WTC11 (cell line): ENCODE data around the gene UAP1L1. TPM values are rescaled to one million over a fixed set of nuclear protein-coding genes. Genes with fewer than 3 reads are reported as not detected.

Experiments
- ATAC-seq: fragments of 200-7000 bp; cut with Tn5 transposase; 2 replicates; pipeline ENCODE4 v1.10.0; 2021; ENCODE audit warnings: mild to moderate bottlenecking, moderate library complexity
- CTCF ChIA-PET: fragments of 300-600 bp; sonication (Branson Sonifier 250); formaldehyde crosslinking; loops from one replicate; lab custom pipeline; 2021; ENCODE audit warnings: antibody characterized with exemption; lab: Charles Lee
- POLR2A ChIA-PET: fragments of 350-600 bp; sonication (Branson Sonifier 250); formaldehyde crosslinking; loops from one replicate; lab custom pipeline; 2021; ENCODE audit warnings: antibody characterized with exemption; lab: Charles Lee
- DNase-seq: peaks from one replicate; pipeline ENCODE4 v3.0.0; 2021; ENCODE audit warnings: low spot score
- H3K27ac Mint-ChIP-seq: 2 replicates; pipeline ENCODE4 v1.8.0; 2021; ENCODE audit warnings: mixed read lengths
- H3K27me3 Mint-ChIP-seq: 2 replicates; pipeline ENCODE4 v1.8.0; 2021; ENCODE audit warnings: low read depth, mild to moderate bottlenecking, moderate library complexity, mixed read lengths
- H3K36me3 Mint-ChIP-seq: 2 replicates; pipeline ENCODE4 v1.8.0; 2021; ENCODE audit warnings: mixed read lengths
- H3K4me1 Mint-ChIP-seq: 2 replicates; pipeline ENCODE4 v1.8.0; 2022; ENCODE audit warnings: mixed read lengths
- H3K4me3 Mint-ChIP-seq: 2 replicates; pipeline ENCODE4 v1.8.0; 2021; ENCODE audit warnings: mild to moderate bottlenecking, moderate library complexity, mixed read lengths
- H3K9me3 Mint-ChIP-seq: 2 replicates; pipeline ENCODE4 v1.8.0; 2021; ENCODE audit warnings: mixed read lengths
- CTCF ChIP-seq: fragments of 200-600 bp; IDR thresholded peaks from 2 replicates; pipeline ENCODE4 v1.8.0; 2022; ENCODE audit warnings: antibody characterized with exemption
- FOXK1 ChIP-seq: sonication (generic); formaldehyde crosslinking; IDR thresholded peaks from 2 replicates; pipeline ENCODE4 v1.8.0; 2022; ENCODE audit warnings: mild to moderate bottlenecking, moderate library complexity, missing genetic modification reagents
- FOXP4 ChIP-seq: sonication (generic); formaldehyde crosslinking; IDR thresholded peaks from 2 replicates; pipeline ENCODE4 v1.8.0; 2022; ENCODE audit warnings: mild to moderate bottlenecking, missing genetic modification reagents
- HMGXB4 ChIP-seq: sonication (generic); formaldehyde crosslinking; IDR thresholded peaks from 2 replicates; pipeline ENCODE4 v1.8.1; 2023; ENCODE audit warnings: mild to moderate bottlenecking, moderate library complexity, missing genetic modification reagents
- MAX ChIP-seq: sonication (generic); formaldehyde crosslinking; IDR thresholded peaks from 2 replicates; pipeline ENCODE4 v1.8.0; 2022; ENCODE audit warnings: mild to moderate bottlenecking, missing genetic modification reagents
- NR2C2 ChIP-seq: sonication (generic); formaldehyde crosslinking; IDR thresholded peaks from 2 replicates; pipeline ENCODE4 v1.8.0; 2022; ENCODE audit warnings: mild to moderate bottlenecking, missing genetic modification reagents
- NR3C1 ChIP-seq: sonication (generic); formaldehyde crosslinking; conservative IDR thresholded peaks from 2 replicates; pipeline ENCODE4 v1.8.1; 2023; ENCODE audit warnings: low read depth, mild to moderate bottlenecking, missing genetic modification reagents
- SMAD4 ChIP-seq: sonication (generic); formaldehyde crosslinking; IDR thresholded peaks from 2 replicates; pipeline ENCODE4 v1.8.0; 2022; ENCODE audit warnings: mild to moderate bottlenecking, missing genetic modification reagents
- ZNF138 ChIP-seq: sonication (generic); formaldehyde crosslinking; conservative IDR thresholded peaks from 2 replicates; pipeline ENCODE4 v1.8.1; 2022; ENCODE audit warnings: mild to moderate bottlenecking, moderate library complexity, missing genetic modification reagents
- ZNF263 ChIP-seq: sonication (generic); formaldehyde crosslinking; IDR thresholded peaks from 2 replicates; pipeline ENCODE4 v1.8.1; 2022; ENCODE audit warnings: low read depth, mild to moderate bottlenecking, moderate library complexity, missing genetic modification reagents
- ZNF423 ChIP-seq: fragments of 250-450 bp; sonication (Bioruptor Pico); IDR thresholded peaks from 2 replicates; pipeline ENCODE4 v2.1.2; 2022; ENCODE audit warnings: mild to moderate bottlenecking, moderate library complexity
- total RNA-seq: library from RNA; stranded (reverse); gene quantifications from 3 replicates; pipeline ENCODE4 v1.2.3, GENCODE V29; 2021
- TF ChIP-seq, protein P1 (sequence below): sonication (generic); formaldehyde crosslinking; IDR thresholded peaks from 2 replicates; pipeline ENCODE4 v1.8.1; 2023; ENCODE audit warnings: mild to moderate bottlenecking, missing genetic modification reagents
- TF ChIP-seq, protein P2 (sequence below): sonication (generic); formaldehyde crosslinking; IDR thresholded peaks from 2 replicates; pipeline ENCODE4 v1.8.0; 2022; ENCODE audit warnings: missing genetic modification reagents

Gene UAP1L1
- total RNA-seq, 1 experiment from 2014 or later, result 17.7 TPM

DNA sequence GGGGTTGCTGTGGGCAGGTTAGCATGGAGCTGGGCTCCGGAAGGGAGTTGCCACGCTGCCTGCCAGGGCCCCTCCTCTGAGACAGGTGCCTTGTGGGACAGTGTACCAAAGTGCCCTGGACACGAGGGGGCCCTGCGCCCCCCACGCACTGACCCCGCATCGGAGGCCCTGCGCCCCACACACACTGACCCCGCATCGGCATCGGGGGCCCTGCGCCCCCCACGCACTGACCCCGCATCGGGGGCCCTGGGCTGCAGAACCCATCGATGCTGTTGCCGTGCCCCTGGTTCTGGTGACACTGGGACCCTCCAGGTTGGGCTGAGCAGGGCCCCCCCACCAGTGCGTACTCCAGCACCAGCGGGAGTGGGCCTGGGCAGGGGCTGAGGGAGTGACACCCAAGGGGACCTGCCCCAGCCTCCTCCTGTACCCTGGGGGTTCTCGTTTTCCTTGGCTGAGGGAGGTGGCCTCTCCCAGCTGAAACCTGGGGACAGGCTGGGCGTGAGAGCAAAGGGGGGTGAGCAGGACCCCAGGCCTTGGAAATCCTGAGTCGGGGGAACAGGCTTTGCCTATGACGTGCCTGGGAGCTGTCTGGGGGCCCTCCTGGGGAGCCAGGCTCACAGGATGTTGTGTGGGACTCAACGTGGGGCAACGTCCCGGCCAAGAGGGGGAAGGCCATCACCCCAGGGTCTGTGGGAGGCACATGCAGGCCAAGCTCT is 13.8 kb upstream of the UAP1L1 start:
- DNase-seq (no peak), ATAC-seq (no peak)
- TF ChIP-seq ZNF423 (CRISPR knock-in tag) (no peak), NR3C1 (no peak), SMAD4 (no peak), ZNF138 (CRISPR knock-in tag) (no peak)
- TF ChIP-seq, protein P1, sequence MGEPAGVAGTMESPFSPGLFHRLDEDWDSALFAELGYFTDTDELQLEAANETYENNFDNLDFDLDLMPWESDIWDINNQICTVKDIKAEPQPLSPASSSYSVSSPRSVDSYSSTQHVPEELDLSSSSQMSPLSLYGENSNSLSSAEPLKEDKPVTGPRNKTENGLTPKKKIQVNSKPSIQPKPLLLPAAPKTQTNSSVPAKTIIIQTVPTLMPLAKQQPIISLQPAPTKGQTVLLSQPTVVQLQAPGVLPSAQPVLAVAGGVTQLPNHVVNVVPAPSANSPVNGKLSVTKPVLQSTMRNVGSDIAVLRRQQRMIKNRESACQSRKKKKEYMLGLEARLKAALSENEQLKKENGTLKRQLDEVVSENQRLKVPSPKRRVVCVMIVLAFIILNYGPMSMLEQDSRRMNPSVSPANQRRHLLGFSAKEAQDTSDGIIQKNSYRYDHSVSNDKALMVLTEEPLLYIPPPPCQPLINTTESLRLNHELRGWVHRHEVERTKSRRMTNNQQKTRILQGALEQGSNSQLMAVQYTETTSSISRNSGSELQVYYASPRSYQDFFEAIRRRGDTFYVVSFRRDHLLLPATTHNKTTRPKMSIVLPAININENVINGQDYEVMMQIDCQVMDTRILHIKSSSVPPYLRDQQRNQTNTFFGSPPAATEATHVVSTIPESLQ (CRISPR knock-in tag), result no peak
- TF ChIP-seq, protein P2, sequence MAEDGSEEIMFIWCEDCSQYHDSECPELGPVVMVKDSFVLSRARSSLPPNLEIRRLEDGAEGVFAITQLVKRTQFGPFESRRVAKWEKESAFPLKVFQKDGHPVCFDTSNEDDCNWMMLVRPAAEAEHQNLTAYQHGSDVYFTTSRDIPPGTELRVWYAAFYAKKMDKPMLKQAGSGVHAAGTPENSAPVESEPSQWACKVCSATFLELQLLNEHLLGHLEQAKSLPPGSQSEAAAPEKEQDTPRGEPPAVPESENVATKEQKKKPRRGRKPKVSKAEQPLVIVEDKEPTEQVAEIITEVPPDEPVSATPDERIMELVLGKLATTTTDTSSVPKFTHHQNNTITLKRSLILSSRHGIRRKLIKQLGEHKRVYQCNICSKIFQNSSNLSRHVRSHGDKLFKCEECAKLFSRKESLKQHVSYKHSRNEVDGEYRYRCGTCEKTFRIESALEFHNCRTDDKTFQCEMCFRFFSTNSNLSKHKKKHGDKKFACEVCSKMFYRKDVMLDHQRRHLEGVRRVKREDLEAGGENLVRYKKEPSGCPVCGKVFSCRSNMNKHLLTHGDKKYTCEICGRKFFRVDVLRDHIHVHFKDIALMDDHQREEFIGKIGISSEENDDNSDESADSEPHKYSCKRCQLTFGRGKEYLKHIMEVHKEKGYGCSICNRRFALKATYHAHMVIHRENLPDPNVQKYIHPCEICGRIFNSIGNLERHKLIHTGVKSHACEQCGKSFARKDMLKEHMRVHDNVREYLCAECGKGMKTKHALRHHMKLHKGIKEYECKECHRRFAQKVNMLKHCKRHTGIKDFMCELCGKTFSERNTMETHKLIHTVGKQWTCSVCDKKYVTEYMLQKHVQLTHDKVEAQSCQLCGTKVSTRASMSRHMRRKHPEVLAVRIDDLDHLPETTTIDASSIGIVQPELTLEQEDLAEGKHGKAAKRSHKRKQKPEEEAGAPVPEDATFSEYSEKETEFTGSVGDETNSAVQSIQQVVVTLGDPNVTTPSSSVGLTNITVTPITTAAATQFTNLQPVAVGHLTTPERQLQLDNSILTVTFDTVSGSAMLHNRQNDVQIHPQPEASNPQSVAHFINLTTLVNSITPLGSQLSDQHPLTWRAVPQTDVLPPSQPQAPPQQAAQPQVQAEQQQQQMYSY (CRISPR knock-in tag), result peak; percentile 47; the same call in 1 of the 2 replicates
- Mint-ChIP-seq H3K4me1 (peaks cover 8% of the 10 kb centered on the region), H3K36me3 (peaks cover 3% of the 10 kb centered on the region), H3K9me3 (no peaks in the 10 kb centered on the region), H3K27ac (no peak overlapping the region), H3K4me3 (no peak overlapping the region), H3K27me3 (peaks cover 6% of the 10 kb centered on the region)
- CTCF ChIA-PET, result interaction anchor here (0.5 to 10.4 kb wide), 56 partner anchors 7 to 736 kb away, joined by 3 to 240 read pairs (median 5); partner anchors contain the start of genes ENTPD2, FUT7, GPSM1 and LCN8
- POLR2A ChIA-PET, result interaction anchor here (0.6 kb wide), 1 partner anchor 220 kb away, joined by 7 read pairs; no protein-coding TSS in a partner anchor

DNA sequence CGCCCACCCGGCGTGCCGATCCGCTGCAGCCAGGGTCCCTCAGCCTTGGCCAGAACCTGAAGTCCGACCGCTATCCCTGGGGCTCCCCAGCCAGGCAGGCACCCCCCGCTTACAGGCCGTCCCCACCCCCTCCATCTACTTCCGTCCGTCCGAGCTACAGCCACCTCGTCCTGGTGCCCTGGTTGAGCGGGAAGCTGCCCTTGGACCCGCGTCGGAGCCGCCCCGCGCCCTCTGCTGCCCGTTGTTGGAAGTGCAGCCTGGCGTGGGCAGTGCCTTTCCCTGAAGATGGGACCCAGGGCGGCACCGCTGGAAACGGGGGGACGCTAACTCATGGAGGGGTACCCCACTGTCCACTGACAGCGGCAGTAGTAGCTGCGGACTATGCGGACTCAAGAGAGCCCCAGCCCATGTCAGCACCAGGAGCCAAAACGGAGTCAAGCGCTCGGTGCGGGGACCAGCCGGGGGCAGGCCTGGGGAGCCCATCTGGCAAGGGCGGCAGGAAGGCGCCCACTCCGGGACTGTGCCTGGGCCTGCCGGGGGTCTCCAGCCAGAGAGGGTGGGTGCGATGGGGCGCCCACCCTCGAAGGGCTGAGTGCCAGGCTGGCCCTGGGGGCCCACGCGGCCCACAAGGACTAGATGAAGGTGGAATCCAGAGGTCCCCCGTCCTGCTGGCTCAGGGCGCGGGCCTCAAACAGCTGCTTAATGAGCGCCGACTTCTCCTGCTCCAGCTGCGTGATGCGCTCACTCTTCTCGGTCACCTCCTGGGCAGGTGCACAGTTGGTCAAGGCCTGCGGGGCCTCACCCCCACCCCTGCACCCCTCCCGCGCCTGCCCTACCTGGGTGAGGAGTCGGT is 13.1 kb upstream of the UAP1L1 start:
- DNase-seq (peak; percentile 84), ATAC-seq (peak; percentile 51)
- 0 out of 2 replicates have a peak, but pooled peaks have one; percentile 19 for TF ChIP-seq FOXP4 (CRISPR knock-in tag)
- peak; percentile 68 for TF ChIP-seq HMGXB4 (CRISPR knock-in tag)
- 0 out of 2 replicates have a peak, but pooled peaks have one; percentile 16 for TF ChIP-seq FOXK1 (CRISPR knock-in tag)
- no peak for TF ChIP-seq NR2C2 (CRISPR knock-in tag)
- TF ChIP-seq MAX (CRISPR knock-in tag), result peak; percentile 64
- peak; percentile 99 for TF ChIP-seq CTCF
- no peak for TF ChIP-seq ZNF263
- no peak overlapping the region for H3K27ac Mint-ChIP-seq
- ChIA-PET POLR2A (interaction anchor here (0.6 kb wide), 1 partner anchor 219 kb away, joined by 7 read pairs; no protein-coding TSS in a partner anchor), CTCF (interaction anchor here (0.5 to 10.4 kb wide), 59 partner anchors 8 to 737 kb away, joined by 3 to 240 read pairs (median 5); partner anchors contain the start of genes ENTPD2, FUT7, GPSM1 and LCN8)
- peaks cover 12% of the 10 kb centered on the region for H3K4me1 Mint-ChIP-seq
- H3K36me3 Mint-ChIP-seq, result peaks cover 3% of the 10 kb centered on the region
- H3K9me3 Mint-ChIP-seq, result no peaks in the 10 kb centered on the region
- peaks cover 6% of the 10 kb centered on the region for H3K27me3 Mint-ChIP-seq
- no peak overlapping the region for H3K4me3 Mint-ChIP-seq
